22Rv1 (cell line): ENCODE data around the gene SLC6A13.
"Not testable (repeated sequence)": the region's sequence is repeated elsewhere in the genome, so short reads cannot be mapped to it uniquely, and the experiment has no call there.

ENCODE experiments used
- CTCF ChIP-seq: fragments of 450-650 bp; IDR thresholded peaks from 2 replicates; pipeline ENCODE4 v1.5.1; 2017; ENCODE audit warnings: mild to moderate bottlenecking
- ZFX ChIP-seq: fragments of 450-650 bp; IDR thresholded peaks from 2 replicates; pipeline ENCODE4 v1.6.1; 2017; ENCODE audit warnings: antibody characterized with exemption, borderline replicate concordance

- not testable (repeated sequence) for TF ChIP-seq CTCF, ZFX
Measured at GRCh38 chr12:302766-303165, 40.1 kb upstream of the SLC6A13 start.
